Measurements from ENCODE around the gene PPARGC1A. TPM values are rescaled to one million over a fixed set of nuclear protein-coding genes. Genes with fewer than 3 reads are reported as not detected.

PPARGC1A gene
- total and polyA plus RNA-seq, 7 experiments from 2014 or later: not detected

- intact Hi-C loops (cut with micrococcal nuclease): no loop called here
- Mint-ChIP-seq H3K27me3 (no peaks in the 10 kb centered on the region), H3K27ac (no peak overlapping the region), H3K4me3 (no peak overlapping the region), H3K36me3 (no peaks in the 10 kb centered on the region), H3K9me3 (peaks cover 0 to 4% (median 0%) of the 10 kb centered on the region in 11 donors), H3K4me1 (no peaks in the 10 kb centered on the region)
- no peaks in the 10 kb centered on the region for H3K27me3 ChIP-seq (ENCODE audit: control insufficient read depth in 2 of 2, insufficient read depth in 2 of 2, low read length in 2 of 2)
- ATAC-seq (no peak), DNase-seq (no peak)
- POLR2A ChIA-PET: no interaction called here
- no peaks in the 10 kb centered on the region for H3K9me3 ChIP-seq (ENCODE audit: control insufficient read depth in 2 of 3, low read length in 3 of 3)
- CTCF ChIA-PET: no interaction called here
- no peaks in the 10 kb centered on the region for H3K36me3 ChIP-seq (ENCODE audit: control insufficient read depth in 2 of 3, insufficient read depth in 3 of 3, low read length in 3 of 3)
- H3K4me1 ChIP-seq (ENCODE audit: control insufficient read depth in 2 of 2, insufficient read depth in 2 of 2, low read length in 2 of 2): no peaks in the 10 kb centered on the region
- no peak overlapping the region for H3K4me3 ChIP-seq (ENCODE audit: low read length)
- no peak overlapping the region for H3K27ac ChIP-seq (ENCODE audit: low read depth, low read length)
Measured at GRCh38 chr4:23911675-23912455, 22.0 kb upstream of the PPARGC1A start.

DNA sequence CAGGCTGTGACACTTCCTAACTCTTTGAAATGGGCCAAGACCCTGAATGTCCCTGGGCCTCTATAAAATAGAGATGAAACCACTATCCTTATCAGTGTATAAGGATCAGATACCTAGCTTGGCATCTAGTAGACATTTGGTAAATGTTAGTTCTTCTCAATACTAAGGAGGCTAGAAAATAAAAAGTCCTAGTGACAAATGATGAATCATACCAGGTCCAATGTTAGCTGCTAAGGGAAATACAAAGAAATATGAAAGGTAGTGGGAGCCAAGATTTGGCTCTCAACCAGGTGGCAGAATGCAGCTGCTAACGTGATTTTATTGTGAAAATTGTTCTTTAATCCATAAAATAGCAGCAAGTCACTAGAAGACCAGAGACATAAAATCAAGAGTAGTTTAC lies 19.8 kb upstream of the PPARGC1A start:
- DNase-seq: no peak
- ChIA-PET CTCF (no interaction called here), POLR2A (no interaction called here)
- ATAC-seq: no peak
- Histone ChIP-seq H3K27ac (ENCODE audit: low read depth, low read length) (no peak overlapping the region), H3K27me3 (ENCODE audit: control insufficient read depth in 2 of 2, insufficient read depth in 2 of 2, low read length in 2 of 2) (no peaks in the 10 kb centered on the region), H3K4me3 (ENCODE audit: low read length) (no peak overlapping the region), H3K9me3 (ENCODE audit: control insufficient read depth in 2 of 3, low read length in 3 of 3) (no peaks in the 10 kb centered on the region), H3K36me3 (ENCODE audit: control insufficient read depth in 2 of 3, insufficient read depth in 3 of 3, low read length in 3 of 3) (no peaks in the 10 kb centered on the region), H3K4me1 (ENCODE audit: control insufficient read depth in 2 of 2, insufficient read depth in 2 of 2, low read length in 2 of 2) (no peaks in the 10 kb centered on the region)
- Mint-ChIP-seq H3K36me3 (no peaks in the 10 kb centered on the region), H3K9me3 (peaks cover 0 to 9% (median 0%) of the 10 kb centered on the region in 11 donors), H3K27ac (no peak overlapping the region), H3K27me3 (no peaks in the 10 kb centered on the region), H3K4me3 (no peak overlapping the region), H3K4me1 (no peaks in the 10 kb centered on the region)
- intact Hi-C loops (cut with micrococcal nuclease): no loop called here

DNA sequence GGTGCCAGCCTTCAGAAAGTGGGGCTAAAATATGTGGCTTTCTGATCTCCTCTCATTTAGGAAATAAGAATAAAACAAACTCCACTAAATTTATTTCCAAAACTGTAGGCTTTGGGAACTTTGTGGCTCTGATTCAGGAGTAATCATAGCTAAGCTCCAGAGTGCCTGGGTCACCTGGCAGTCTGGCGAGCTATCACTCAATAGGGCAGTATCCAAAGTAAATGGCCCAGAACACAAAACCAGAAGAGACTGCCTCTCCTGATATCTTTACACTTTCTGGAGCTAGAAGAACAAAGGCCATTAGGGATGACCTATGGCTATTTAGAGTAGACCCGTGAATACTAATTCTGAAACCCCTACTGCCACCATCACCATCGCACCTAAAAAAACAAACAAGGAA lies 17.0 kb upstream of the PPARGC1A start:
- no peak overlapping the region for H3K4me3 Mint-ChIP-seq

GRCh38 chr4:23904639-23905071 lies 14.8 kb upstream of the PPARGC1A start:
- no peaks in the 10 kb centered on the region for H3K27me3 ChIP-seq (ENCODE audit: control insufficient read depth in 2 of 2, insufficient read depth in 2 of 2, low read length in 2 of 2)
- peaks cover 0 to 6% (median 0%) of the 10 kb centered on the region in 11 donors for H3K9me3 Mint-ChIP-seq
- no peak for DNase-seq
- intact Hi-C loops (cut with micrococcal nuclease): no loop called here
- no peaks in the 10 kb centered on the region for H3K9me3 ChIP-seq (ENCODE audit: control insufficient read depth in 2 of 3, low read length in 3 of 3)
- no peak overlapping the region for H3K4me3 Mint-ChIP-seq
- no peaks in the 10 kb centered on the region for H3K36me3 ChIP-seq (ENCODE audit: control insufficient read depth in 2 of 3, insufficient read depth in 3 of 3, low read length in 3 of 3)
- ChIA-PET CTCF (no interaction called here), POLR2A (no interaction called here)
- H3K27me3 Mint-ChIP-seq: peaks cover 0 to under 1% (median 0%) of the 10 kb centered on the region in 5 donors
- H3K27ac ChIP-seq (ENCODE audit: low read depth, low read length): no peak overlapping the region
- no peak overlapping the region for H3K4me3 ChIP-seq (ENCODE audit: low read length)
- H3K4me1 Mint-ChIP-seq: no peaks in the 10 kb centered on the region
- no peaks in the 10 kb centered on the region for H3K36me3 Mint-ChIP-seq
- ATAC-seq: no peak
- no peak overlapping the region for H3K27ac Mint-ChIP-seq
- H3K4me1 ChIP-seq (ENCODE audit: control insufficient read depth in 2 of 2, insufficient read depth in 2 of 2, low read length in 2 of 2): no peaks in the 10 kb centered on the region

More for the DNA sequence above, 17.0 kb upstream of the PPARGC1A start:
- POLR2A ChIA-PET: no interaction called here
- Histone ChIP-seq H3K4me1 (ENCODE audit: control insufficient read depth in 2 of 2, insufficient read depth in 2 of 2, low read length in 2 of 2) (no peaks in the 10 kb centered on the region), H3K27ac (ENCODE audit: low read depth, low read length) (no peak overlapping the region), H3K9me3 (ENCODE audit: control insufficient read depth in 2 of 3, low read length in 3 of 3) (no peaks in the 10 kb centered on the region), H3K4me3 (ENCODE audit: low read length) (no peak overlapping the region), H3K36me3 (ENCODE audit: control insufficient read depth in 2 of 3, insufficient read depth in 3 of 3, low read length in 3 of 3) (no peaks in the 10 kb centered on the region), H3K27me3 (ENCODE audit: control insufficient read depth in 2 of 2, insufficient read depth in 2 of 2, low read length in 2 of 2) (no peaks in the 10 kb centered on the region)
- CTCF ChIA-PET: no interaction called here
- no peaks in the 10 kb centered on the region for H3K4me1 Mint-ChIP-seq
- no peaks in the 10 kb centered on the region for H3K36me3 Mint-ChIP-seq
- intact Hi-C loops (cut with micrococcal nuclease): no loop called here
- ATAC-seq (no peak), DNase-seq (no peak)
- no peak overlapping the region for H3K27ac Mint-ChIP-seq
- H3K27me3 Mint-ChIP-seq: no peaks in the 10 kb centered on the region
- H3K9me3 Mint-ChIP-seq: peaks cover 0 to 6% (median 0%) of the 10 kb centered on the region in 11 donors

GRCh38 chr4:23903859-23904438 lies 14.1 kb upstream of the PPARGC1A start:
- Mint-ChIP-seq H3K9me3 (peaks cover 0 to 6% (median 0%) of the 10 kb centered on the region in 11 donors), H3K27ac (no peak overlapping the region), H3K36me3 (no peaks in the 10 kb centered on the region), H3K4me3 (no peak overlapping the region), H3K4me1 (no peaks in the 10 kb centered on the region), H3K27me3 (peaks cover 0 to 6% (median 0%) of the 10 kb centered on the region in 5 donors)
- no peaks in the 10 kb centered on the region for H3K27me3 ChIP-seq (ENCODE audit: control insufficient read depth in 2 of 2, insufficient read depth in 2 of 2, low read length in 2 of 2)
- H3K36me3 ChIP-seq (ENCODE audit: control insufficient read depth in 2 of 3, insufficient read depth in 3 of 3, low read length in 3 of 3): no peaks in the 10 kb centered on the region
- POLR2A ChIA-PET: no interaction called here
- H3K4me1 ChIP-seq (ENCODE audit: control insufficient read depth in 2 of 2, insufficient read depth in 2 of 2, low read length in 2 of 2): no peaks in the 10 kb centered on the region
- no peak overlapping the region for H3K4me3 ChIP-seq (ENCODE audit: low read length)
- H3K27ac ChIP-seq (ENCODE audit: low read depth, low read length): no peak overlapping the region
- no peaks in the 10 kb centered on the region for H3K9me3 ChIP-seq (ENCODE audit: control insufficient read depth in 2 of 3, low read length in 3 of 3)
- CTCF ChIA-PET: no interaction called here
- no peak for ATAC-seq
- intact Hi-C loops (cut with micrococcal nuclease): no loop called here
- DNase-seq: no peak

DNA sequence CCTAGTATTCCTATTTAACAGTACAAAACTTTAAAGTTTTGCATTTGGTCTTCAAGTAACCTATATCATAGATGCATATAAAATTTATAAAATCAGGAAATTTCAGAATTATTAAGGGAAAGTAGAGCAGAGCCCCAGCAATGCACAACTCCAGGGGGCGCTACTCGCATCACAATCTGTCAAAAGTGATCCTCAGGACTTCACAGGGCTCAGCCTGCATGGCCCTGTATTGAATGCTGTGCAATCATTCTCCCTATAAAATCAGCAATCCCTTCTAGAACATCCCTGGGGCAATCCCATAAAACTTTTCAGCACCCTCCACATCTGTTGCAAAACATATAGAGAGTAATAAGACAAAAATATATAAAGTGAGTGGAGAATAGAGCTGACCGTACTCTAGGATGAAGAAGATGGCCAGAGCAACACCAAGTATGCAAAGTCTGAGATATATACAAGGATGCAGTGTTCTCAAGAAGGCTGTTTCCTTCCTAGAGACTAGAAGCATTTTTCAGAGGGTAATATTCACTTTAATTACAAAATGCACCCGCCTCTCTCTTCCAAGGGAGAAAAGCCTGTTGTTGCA lies 12.5 kb upstream of the PPARGC1A start:
- H3K27me3 Mint-ChIP-seq: peaks cover 0 to 6% (median 0%) of the 10 kb centered on the region in 5 donors
- DNase-seq (no peak), ATAC-seq (no peak)
- ChIA-PET CTCF (no interaction called here), POLR2A (no interaction called here)
- Histone ChIP-seq H3K27me3 (ENCODE audit: control insufficient read depth in 2 of 2, insufficient read depth in 2 of 2, low read length in 2 of 2) (no peaks in the 10 kb centered on the region), H3K27ac (ENCODE audit: low read depth, low read length) (no peak overlapping the region), H3K4me1 (ENCODE audit: control insufficient read depth in 2 of 2, insufficient read depth in 2 of 2, low read length in 2 of 2) (no peaks in the 10 kb centered on the region), H3K9me3 (ENCODE audit: control insufficient read depth in 2 of 3, low read length in 3 of 3) (no peaks in the 10 kb centered on the region), H3K36me3 (ENCODE audit: control insufficient read depth in 2 of 3, insufficient read depth in 3 of 3, low read length in 3 of 3) (no peaks in the 10 kb centered on the region), H3K4me3 (ENCODE audit: low read length) (no peak overlapping the region)
- no peak overlapping the region for H3K4me3 Mint-ChIP-seq
- no peaks in the 10 kb centered on the region for H3K4me1 Mint-ChIP-seq
- no peak overlapping the region for H3K27ac Mint-ChIP-seq
- peaks cover 0 to 6% (median 0%) of the 10 kb centered on the region in 11 donors for H3K9me3 Mint-ChIP-seq
- intact Hi-C loops (cut with micrococcal nuclease): no loop called here
- no peaks in the 10 kb centered on the region for H3K36me3 Mint-ChIP-seq

DNA sequence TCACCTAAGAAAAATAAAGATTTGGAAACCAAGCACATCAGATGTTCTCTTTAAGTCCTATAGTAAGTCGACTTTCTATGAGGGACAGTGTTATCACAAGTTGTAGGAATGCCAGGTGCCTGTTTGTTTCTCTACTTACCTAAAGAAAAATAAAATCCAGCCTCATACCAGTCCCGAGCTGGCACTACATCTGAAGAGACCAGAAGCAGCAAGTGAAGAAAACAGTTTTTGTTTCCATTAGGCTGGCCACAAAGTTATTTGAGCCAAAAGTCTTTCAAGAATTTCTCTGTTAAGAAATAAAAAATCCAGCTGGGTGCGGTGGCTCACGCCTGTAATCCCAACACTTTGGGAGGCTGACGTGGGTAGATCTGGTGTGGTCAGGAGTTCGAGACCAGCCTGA lies 10.8 kb upstream of the PPARGC1A start:
- H3K27me3 Mint-ChIP-seq: peaks cover 0 to 6% (median 0%) of the 10 kb centered on the region in 5 donors
- no peak overlapping the region for H3K27ac Mint-ChIP-seq
- H3K4me1 Mint-ChIP-seq: no peaks in the 10 kb centered on the region
- intact Hi-C loops (cut with micrococcal nuclease): no loop called here
- H3K36me3 ChIP-seq (ENCODE audit: control insufficient read depth in 2 of 3, insufficient read depth in 3 of 3, low read length in 3 of 3): no peaks in the 10 kb centered on the region
- no peaks in the 10 kb centered on the region for H3K9me3 ChIP-seq (ENCODE audit: control insufficient read depth in 2 of 3, low read length in 3 of 3)
- no peaks in the 10 kb centered on the region for H3K36me3 Mint-ChIP-seq
- DNase-seq (no peak), ATAC-seq (no peak)
- no peak overlapping the region for H3K4me3 ChIP-seq (ENCODE audit: low read length)
- no peaks in the 10 kb centered on the region for H3K27me3 ChIP-seq (ENCODE audit: control insufficient read depth in 2 of 2, insufficient read depth in 2 of 2, low read length in 2 of 2)
- H3K27ac ChIP-seq (ENCODE audit: low read depth, low read length): no peak overlapping the region
- ChIA-PET CTCF (no interaction called here), POLR2A (no interaction called here)
- peaks cover 0 to 6% (median 0%) of the 10 kb centered on the region in 11 donors for H3K9me3 Mint-ChIP-seq
- H3K4me1 ChIP-seq (ENCODE audit: control insufficient read depth in 2 of 2, insufficient read depth in 2 of 2, low read length in 2 of 2): no peaks in the 10 kb centered on the region
- no peak overlapping the region for H3K4me3 Mint-ChIP-seq
